Occipital lobe (tissue), 2 donors: ENCODE data around the gene FKBP15. TPM values are rescaled to one million over a fixed set of nuclear protein-coding genes. Genes with fewer than 3 reads are reported as not detected.

Experiments used
- DNase-seq: peaks from one replicate; lab custom pipeline; 2025; lab: John Stamatoyannopoulos, UW
- total RNA-seq: library from RNA; depleted of rRNA; stranded (reverse); fragments of >200 nt; gene quantifications from one replicate; pipeline ENCODE4 v1.2.3, GENCODE V29; 2014

Gene FKBP15
- total RNA-seq, 1 donor from 2014 or later, result 22.3 TPM

DNA sequence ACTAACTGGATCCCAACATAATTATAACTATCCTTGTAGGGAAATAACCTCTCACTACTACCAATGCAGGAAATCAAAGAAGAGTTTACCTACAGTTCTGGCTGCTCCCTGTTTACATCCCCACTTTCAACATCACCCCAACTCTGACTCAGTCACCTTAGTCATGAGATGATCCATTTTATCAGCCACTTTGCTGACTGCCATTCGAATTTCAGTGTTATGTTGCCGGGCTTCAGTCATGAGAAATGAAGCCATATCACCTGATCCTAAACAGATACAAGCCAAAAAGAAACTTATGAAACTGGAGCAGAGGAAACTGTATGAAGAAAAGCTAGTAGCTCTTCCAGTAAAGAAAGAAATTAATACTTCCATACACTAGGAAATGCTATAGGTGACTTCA is 36.5 kb downstream of the FKBP15 start:
- DNase-seq, result no peak

GRCh38 chr9:113183956-113184488 is 37.1 kb downstream of the FKBP15 start:
- no peak for DNase-seq

DNA sequence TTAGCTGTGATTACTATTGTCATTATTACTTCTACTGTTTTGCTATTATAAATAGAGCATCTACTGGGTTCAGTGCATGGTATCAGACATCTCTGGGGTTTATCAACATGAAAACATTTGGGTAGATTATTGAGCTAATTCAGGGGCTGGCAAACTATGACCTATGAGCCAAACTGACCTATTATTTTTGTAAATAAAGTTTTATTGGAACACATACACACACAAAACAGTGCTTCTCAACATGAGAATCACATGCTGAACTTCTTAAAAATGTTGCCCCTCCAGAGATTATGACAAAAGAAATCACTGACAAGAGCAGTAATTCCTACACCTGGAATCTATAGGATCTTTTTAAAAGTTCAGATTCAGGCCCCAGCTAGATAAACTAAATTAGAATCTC is 39.9 kb downstream of the FKBP15 start:
- no peak for DNase-seq

- DNase-seq, result no peak
Observed at GRCh38 chr9:113179839-113180238, 41.2 kb downstream of the FKBP15 start.

GRCh38 chr9:113178087-113178486 is 43.0 kb downstream of the FKBP15 start:
- no peak for DNase-seq

- DNase-seq, result no peak
Observed at GRCh38 chr9:113177251-113177650, 43.8 kb downstream of the FKBP15 start.

- DNase-seq, result no peak
Observed at GRCh38 chr9:113176803-113177202, 44.3 kb downstream of the FKBP15 start.

DNA sequence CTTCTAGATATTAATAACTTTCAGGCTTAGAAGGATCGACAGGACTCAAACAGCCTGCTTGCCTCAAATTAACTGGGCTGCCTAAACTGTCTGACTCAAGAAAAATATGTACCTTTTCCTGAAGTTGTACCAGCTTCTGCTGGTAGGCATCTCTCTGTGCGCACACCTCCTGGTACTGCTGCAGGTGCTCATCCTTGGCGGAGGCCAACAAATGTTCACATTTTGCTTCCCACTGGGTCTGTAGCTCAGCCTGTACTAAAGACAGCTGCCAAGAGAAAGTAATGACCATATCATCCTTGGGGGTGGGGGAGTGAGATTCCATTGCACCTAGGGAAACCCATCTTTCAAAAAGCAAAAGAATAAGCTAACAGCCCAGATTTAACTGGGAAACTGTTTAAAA is 47.7 kb downstream of the FKBP15 start:
- no peak for DNase-seq

DNA sequence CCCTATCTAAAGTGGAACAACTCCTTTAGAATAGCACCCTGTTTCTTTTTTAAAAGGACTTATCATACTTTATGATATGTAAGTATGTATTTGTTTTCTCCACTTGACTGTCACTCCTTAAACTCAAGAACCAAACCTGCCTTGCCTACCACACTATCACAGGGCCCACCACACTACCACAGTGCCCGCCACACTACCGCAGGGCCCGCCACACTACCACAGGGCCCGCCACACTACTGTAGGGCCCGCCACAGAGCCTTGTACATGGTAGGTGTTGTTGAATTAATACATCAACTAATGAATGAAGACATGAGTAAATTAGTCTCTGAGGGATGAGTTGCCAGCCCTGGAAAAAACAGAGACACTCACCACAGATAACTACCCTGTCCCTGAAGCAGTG is 52.3 kb downstream of the FKBP15 start:
- no peak for DNase-seq

DNA sequence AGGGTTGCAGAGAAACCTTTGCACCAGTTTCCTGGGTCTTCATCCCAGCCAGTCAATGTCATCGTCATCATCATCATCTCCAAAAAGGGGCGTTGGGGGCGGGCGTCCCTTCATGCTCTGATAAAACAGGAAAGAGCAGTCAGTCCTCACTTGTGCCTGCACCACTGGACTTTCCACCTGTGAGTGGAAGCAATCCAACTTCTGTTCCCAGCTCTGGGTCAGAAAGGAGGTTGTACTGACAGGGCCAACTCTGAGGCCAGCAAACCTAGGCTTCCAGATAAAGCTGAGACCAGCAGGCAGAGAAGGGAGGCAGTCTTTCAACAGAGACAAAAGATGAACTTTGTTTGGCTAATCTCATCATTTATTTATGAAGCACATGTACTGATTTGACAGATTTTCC is 55.0 kb downstream of the FKBP15 start:
- DNase-seq, result no peak

DNA sequence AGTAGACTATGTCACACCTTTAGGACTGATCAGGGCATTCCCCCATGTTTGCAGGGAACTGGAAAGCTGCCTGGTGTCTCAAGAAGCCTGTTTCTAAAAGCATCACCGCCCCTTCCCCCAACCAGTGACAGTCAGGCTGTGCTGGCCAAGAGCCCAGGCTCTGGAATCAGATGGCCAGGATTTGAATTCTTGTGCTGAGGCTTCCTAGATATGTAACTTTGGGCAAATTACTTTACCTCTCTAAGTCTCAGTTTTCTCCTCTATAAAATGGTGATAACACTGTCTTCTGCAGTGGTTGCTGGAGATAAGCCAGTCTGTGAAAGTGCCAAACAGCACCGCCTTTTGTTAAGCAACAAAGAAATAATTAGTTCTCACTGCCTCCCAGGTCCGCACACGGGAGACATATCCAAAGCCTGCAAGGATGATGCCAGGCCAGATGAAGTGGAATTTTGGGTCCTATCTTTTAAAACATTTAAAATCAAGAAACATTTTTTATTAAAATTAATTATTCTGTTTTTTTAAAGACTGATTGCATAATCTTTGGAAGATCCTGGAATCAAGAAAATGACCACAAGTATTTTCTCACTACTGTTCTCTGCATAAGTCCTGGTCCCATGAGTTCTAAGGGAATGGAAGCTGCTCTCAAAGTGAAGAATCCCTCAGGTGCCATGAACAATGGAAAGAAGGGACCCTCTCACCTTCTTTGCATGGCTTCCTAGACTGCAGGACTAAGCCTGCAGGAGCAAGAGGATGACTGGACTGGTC is 56.4 kb downstream of the FKBP15 start:
- DNase-seq, result peak; percentile 69

- no peak for DNase-seq
Observed at GRCh38 chr9:113163001-113163400, 58.1 kb downstream of the FKBP15 start.

- no peak for DNase-seq
Observed at GRCh38 chr9:113160571-113160970, 60.5 kb downstream of the FKBP15 start.

DNA sequence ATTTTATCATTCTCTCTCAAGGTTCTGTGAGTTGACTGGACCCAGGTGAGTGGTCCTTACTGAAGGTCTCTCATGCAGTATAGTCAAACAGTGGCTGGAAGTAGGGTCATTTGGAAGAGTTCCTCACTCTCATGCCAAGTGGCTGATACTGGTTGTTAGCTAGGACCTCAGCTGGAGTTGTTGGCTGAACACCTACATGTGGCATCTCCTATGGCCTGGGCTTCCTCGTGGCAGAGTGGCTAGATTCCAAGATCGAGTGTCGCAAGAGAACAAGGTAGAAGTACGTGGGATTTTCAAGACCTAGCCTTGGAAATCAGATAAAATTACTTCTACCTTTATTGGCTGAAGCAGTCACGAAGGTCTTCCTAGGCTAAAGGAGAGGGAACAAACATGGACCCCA is 62.6 kb downstream of the FKBP15 start:
- DNase-seq, result no peak

- no peak for DNase-seq
Observed at GRCh38 chr9:113156880-113157279, 64.2 kb downstream of the FKBP15 start.

DNA sequence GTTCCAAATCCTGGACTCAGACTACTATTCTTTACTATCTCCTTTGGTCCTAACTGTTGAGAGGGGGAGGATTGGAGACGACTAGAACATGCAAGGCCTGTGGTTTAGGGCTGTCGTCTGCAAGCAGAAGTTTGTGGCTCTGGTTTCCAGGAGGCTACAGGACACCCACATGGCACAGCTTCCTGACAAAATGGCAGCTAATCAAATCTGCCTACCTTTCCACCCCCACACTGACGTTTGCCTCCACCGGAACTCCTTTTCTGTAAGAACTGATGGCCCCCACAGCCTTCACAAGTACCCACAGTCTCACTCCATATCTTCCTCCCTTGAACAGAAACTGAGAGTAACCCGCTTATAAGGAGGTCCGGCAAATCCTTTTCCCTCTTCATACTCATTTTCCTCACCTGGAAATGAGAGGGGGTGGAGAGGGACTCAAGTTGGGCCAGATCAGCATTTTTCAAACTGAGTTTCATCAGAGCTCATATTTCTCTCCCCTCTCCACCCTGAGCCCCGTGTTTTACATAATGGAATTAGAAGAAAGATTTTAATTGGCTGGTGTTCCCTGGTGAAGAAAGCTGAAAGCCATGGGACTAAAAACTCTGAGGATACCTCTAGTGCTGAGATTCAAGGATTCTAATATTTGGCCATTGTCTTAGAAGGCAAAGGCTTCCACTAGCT is 65.0 kb downstream of the FKBP15 start:
- no peak for DNase-seq

DNA sequence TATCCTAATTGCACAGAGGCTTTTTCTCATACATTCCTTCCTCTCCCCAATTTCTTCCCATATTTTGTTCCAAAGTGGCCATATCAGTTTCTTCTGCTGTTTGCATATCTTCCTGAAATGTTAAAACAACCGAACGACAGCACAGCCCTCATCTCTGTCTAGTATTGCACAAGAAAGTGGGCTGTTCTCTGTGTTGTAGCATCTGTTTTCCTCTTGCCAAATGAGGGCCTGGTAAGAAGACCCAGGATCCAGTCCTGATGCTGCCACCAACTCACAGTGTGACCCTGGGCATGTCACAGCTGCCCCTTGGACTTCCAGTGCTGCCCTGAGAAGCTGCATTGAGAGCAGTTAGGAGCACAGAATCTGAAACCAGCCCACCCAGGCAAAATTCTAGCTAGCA is 66.1 kb downstream of the FKBP15 start:
- no peak for DNase-seq

DNA sequence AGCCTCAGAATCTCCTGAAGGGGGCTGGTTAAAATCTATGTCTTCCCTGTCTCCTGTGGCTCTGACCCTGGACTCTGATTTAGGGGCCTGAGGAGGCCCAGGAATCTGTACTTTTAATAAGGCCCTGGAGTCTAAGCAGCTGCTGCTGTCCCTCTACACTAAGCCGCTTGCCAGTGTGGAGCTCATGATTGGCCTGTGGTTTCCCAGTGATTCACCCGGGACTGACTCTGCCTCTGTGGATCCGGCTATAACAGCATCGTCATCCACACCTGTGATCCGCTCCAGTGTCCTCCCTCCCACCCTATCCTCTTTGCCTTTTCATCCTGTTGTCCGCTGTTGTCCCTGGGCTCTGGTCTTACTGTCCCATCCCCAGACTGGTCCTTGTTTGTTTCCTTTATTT is 66.6 kb downstream of the FKBP15 start:
- DNase-seq, result peak; percentile 45

- no peak for DNase-seq
Observed at GRCh38 chr9:113153599-113153998, 67.5 kb downstream of the FKBP15 start.

GRCh38 chr9:113152699-113153098 is 68.4 kb downstream of the FKBP15 start:
- DNase-seq, result no peak

GRCh38 chr9:113151696-113152630 is 69.1 kb downstream of the FKBP15 start:
- DNase-seq, result no peak
